WI38 (cell line): ENCODE measurements around the gene CREBBP.

ENCODE experiments used
- H3K4me3 ChIP-seq: 2 replicates; pipeline ENCODE4 v1.5.1; 2011; ENCODE audit warnings: low read depth, mild to moderate bottlenecking, control low read depth, low read length
- CTCF ChIP-seq: IDR thresholded peaks from 2 replicates; pipeline ENCODE4 v1.5.1; 2012; ENCODE audit warnings: low read depth, mild to moderate bottlenecking, control low read depth, low read length

Gene CREBBP

GRCh38 chr16:3800477-3801270, 79.8 kb downstream of the CREBBP start:
- no peak for TF ChIP-seq CTCF
- no peak overlapping the region for H3K4me3 ChIP-seq

GRCh38 chr16:3800019-3800418, 80.5 kb downstream of the CREBBP start:
- H3K4me3 ChIP-seq: no peak overlapping the region
- no peak for TF ChIP-seq CTCF

- H3K4me3 ChIP-seq: no peak overlapping the region
- no peak for TF ChIP-seq CTCF
These were observed 81.2 kb downstream of the CREBBP start for GRCh38 chr16:3799354-3799753.

GRCh38 chr16:3798838-3799237, 81.7 kb downstream of the CREBBP start:
- TF ChIP-seq CTCF: no peak
- H3K4me3 ChIP-seq: no peak overlapping the region

GRCh38 chr16:3797904-3798811, 82.4 kb downstream of the CREBBP start:
- TF ChIP-seq CTCF: no peak
- H3K4me3 ChIP-seq: no peak overlapping the region

- no peak overlapping the region for H3K4me3 ChIP-seq
- no peak for TF ChIP-seq CTCF
These were observed 83.0 kb downstream of the CREBBP start for GRCh38 chr16:3797473-3797872.

GRCh38 chr16:3793161-3793576, 87.3 kb downstream of the CREBBP start:
- H3K4me3 ChIP-seq: no peak overlapping the region
- no peak for TF ChIP-seq CTCF
